Stimulated activated CD8-positive, alpha-beta memory T cell treated with anti-CD3 and anti-CD28 coated beads, Interleukin-7, amount 100 ng/mL, for 48 hours (primary cell): ENCODE results near the gene MGLL.

Source experiments
- DNase-seq, 2 donors: peaks; one replicate each; pipeline ENCODE4 v3.0.0-alpha.2; 2020; ENCODE audit warnings: low read depth in 1 of 2; ENCODE audit errors: extremely low read depth in 1 of 2

Gene MGLL

DNA sequence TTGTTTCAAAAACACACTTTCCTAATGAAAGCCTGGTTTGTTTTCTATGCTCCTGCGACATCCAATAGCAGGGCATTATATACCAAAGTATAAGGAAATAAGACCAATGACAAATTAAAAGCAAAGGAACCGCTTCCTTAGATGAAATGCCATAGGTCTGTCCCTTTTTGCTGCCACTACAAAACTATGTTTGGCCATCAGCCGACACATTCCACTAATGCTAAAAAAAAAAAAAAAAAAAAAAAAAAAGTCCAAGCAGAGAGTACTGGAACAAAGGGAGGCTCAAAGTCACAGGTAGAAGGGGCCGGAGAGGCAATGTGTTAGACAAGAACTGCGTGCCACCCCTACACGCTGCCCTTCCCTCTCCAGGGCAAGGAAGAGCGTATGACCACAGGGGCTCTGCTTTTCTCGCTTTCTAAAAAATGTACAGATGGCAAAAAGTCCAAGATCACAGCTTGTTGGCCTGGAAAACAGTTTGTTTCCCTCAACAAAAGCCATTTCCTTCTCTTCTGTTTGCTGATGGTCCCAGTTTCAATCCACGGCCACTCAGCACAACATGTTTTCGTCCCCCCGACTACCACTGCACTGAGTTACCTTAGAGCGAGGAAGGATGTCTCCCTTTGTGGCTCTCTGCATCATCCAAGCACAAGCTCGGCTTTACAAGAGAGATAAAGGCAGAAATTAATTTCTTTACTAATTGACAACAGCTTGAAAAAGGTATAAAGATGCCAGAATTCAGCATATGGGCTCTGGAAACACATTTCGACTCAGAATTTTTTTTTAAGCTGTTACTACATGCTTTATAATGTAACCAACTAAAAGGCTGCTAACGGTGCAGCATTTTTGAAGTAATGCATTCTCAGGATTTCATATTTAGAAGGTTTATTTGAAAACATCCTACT is 78.7 kb downstream of the MGLL start:
- no peak for DNase-seq

DNA sequence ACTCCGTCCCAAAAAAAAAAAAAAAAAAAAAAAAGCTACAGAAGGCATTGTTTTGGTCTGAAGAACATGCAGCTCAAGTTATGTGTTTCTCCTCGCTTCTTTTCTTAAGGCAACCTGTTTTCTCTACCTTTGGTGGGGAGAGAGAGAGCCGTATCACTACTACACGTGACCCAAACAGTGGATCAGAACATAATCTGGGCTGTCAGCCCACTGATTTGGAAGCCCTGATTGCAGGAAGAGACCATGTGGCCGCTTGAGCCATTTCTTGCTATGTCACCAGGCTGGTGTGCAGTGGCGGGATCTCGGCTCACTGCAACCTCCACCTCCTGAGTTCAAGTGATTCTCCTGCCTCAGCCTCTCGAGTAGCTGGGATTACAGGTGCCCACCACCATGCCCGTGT is 79.7 kb downstream of the MGLL start:
- DNase-seq: no peak

DNA sequence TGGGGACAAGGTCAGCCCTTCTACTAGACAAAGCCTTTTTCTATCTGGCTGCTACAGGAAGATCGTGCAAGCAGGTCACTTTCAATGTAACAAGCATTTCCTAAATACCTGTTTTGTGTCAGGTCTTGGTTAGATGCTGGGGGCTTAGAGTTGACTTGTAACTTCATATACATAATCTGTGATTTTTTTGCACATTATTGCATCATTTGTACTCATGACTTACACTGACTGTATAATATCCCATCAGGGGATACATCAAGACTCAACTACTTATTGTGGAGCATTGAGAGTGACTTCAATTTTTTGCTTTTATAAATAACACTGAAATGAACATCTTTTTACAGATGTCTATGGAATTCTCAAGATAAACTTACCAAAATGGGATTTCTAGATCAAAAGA is 80.6 kb downstream of the MGLL start:
- no peak for DNase-seq

DNA sequence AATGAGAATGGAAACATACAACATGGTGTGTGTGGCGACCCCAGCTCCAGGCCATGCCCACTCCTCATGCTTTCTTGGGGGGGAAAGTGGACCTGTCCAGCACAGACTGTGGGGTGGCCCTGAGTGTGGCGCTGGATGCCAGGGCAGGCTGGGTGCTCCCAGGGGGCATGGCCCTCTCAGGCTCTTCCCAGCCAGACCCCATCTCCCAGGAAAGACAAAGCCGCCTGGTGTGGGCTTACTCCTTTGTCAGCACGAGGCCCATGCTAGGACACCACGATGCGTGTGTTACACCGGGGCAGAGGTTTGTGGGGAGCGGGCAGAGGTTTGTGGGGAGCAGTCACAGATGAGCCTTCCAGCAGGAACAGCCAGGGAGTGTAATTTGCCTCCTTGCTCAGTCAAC is 81.1 kb downstream of the MGLL start:
- DNase-seq: no peak

DNA sequence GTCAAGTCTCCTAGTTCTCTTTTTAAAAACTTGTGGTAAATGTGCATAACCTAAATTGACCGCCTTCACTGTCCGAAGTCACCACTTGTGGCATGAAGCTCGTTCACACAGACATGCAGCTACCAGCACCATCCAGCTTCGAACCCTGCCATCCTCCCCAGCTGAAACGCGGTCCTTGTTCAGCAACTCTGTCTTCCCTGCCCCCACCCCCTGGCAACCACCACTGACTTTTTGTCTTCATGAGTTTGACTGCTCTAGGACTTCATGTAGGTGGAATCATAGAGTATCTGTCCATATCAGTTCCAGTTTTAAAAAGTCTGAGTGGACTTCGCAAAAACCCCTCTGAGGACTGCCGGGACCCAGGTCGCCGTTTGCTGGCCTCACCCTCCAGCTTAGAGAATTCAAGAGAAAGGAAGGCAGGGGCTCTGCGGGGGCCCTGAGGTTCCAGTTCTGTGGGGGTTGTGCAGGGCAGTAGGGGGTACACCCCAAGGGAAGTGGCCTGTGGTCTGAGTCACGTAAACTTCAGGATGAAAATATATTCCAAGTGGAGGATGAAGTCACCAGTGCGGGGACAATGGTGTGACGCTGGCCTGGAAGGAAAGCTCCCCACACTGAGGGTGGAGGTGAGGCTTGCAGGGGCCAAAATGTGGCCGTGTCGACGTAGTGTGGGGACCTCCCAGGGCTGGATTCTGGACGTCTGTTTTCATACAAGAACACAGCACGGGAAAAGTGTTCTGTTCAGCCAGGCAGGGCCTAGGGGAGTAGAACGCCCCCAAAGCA is 82.0 kb downstream of the MGLL start:
- DNase-seq: no peak

DNA sequence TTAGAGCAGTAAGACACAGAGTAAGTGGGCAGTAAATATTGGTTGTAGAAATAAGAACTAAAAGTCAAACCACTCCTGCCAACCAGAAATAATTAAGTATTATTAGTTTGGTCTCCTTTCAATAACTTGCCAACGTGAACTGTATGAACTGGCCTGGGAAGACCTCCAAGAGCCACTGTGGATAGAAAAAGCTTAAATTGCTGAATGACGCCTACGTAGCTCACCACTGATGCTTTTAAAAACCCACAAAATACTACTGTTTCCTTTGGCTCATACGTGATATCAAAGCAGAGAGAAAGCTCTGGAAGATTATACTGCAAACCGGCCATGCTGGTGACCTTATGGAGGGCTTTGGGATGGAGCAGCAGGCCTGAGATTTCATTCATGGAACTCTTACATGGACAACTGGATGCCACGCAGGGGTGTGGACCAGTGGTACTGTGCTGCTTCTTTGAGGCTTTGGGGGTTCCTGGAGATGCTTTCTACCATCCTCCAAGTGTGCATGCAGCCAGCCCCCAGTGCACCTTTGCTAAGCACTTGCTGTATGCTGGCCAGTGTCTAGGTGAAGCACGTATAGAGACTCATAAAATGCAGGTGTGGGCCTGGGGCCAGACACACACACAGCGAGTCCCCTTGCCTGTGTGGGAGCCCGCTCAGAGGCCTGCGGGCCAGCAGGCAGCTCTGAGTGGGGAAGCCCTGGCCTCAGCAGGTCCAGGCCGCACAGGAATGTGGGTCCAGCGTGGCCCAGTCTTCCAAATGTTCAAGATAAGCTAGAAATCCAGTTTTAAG is 82.8 kb downstream of the MGLL start:
- no peak for DNase-seq

DNA sequence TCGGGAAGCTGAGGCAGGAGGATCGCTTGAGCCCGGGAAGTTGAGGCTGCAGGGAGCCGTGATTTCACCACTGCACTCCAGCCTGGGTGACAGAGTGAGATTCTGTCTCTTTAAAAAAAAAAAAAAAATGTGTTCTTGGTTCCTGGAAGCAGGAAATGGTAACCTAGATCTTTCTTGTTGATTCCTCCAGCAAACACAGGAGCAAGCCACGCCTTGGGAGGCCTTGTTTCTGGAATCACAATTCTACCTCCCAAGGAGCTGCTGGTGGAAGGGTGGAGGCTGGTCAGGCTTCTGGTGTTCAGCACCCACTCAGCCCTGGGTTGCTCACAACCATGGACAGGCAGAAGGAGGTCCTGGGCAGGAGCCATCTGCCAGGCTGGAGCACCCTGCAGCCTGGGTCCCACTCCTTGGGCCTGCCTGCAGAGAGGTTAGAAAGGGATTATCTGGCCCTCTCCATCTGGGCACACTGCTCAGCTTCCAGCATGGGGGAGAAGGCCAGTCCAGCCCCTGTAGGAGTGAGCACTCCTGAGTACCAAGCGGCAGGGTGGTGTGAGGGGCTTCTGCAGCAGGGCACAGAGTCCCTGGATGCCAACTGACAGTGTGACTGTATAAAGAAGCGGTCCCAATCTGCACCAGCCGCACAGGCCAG is 84.0 kb downstream of the MGLL start:
- no peak for DNase-seq

DNA sequence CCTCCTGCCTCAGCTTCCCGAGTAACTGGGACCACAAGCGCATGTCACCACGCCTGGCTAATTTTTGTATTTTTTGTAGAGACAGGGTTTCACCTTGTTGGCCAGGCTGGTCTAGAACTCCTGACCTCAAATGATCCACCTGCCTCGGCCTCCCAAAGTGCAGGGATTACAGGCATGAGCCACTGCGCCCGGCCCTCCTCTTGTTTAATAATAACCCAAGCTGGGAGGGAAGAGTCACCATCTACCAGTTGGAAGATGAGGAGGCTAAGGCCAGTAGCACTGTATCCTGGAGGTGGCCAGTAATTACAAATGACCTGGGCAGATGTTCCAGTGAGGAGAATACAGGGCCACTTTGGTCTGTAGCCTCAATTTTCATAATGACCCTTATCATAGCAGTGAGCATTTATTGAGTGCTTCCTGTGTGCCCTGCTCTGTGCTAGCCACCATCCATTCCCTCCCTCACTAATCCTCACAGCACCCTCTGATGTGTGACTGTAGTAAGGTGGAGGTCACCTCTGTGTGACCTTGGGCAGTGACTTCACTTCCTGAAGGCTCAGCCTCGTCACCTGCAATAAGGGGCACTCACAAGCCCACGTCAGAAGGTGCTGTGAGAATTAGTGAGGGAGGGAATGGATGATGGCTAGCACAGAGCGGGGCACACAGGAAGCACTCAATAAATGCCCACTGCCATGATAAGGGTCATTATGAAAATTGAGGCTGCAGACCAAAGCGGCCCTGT is 85.3 kb downstream of the MGLL start:
- no peak for DNase-seq

DNA sequence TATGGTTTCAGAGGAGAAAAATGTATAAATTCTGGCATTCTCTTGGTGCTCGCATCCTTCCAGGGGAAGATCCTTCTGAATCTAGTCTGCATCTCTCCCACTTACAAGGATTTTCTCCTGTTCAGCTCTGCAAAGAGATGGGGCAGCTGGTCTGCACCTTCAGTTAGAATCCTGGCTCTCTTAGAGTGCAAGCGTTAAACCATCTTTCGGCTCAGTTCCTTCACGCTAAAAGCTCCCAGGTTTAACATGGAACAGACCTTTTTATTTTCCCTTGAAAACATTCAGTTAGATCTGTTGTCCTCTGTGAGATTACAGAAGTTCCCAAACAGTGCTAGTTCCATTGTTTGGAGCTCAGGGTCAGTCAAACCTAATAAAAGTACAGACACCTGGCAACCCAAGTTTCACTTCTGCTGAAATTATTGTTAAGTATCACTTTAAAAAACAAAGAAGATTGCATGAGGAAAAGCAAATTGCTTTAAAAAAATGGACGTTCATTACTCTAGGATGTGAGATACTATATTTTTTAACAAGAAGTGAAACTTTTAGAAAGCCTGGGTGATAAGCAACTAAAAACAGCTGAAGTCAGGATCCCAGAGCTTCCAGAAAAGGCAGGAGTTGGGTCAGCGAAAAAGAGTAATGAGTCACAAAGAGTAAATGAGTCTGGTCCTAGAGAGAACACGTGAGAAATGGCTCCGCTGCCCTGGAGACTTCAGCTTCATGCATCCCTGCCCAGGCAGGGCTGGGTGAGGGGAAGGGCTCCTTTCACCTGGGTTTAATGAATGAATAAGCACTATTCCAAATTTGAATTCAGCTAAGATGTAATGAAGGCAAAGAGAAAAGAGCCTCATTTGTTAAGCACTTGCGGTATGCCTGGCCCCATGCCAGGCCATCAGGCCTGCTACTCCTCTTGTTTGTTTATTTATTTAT is 86.3 kb downstream of the MGLL start:
- no peak for DNase-seq

DNA sequence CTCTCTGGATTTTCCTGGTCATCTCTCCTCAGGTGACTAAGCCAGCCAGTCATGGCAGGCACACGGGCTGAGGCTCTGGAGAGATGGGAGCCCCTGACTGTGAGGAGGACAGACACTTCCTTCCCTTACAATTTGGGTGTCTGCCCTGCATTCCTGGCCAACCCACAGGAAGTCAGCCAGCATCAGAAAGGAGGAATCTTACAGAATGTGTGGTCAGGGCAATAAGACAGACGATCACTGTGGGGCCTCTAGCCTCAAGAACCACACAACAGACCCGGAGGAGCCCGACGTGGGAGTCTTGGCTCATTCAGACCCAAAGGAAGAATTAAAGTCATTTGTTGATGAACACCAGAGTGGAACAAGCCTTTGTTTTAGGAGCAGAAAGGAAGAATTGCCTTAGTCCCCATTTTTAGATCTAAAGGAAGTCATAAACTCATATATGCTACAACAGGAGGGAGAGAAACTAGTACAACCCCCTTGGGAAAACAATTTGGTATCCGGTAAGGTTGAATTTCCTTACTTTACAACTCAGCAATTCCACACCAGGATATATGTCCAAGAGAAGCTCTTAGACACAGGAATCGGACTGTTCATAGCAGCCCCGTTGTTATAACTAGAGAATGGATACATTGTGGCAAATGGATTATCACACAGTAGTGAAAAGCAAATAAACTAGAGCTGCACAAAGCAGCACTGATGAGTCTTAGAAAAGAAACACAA is 87.4 kb downstream of the MGLL start:
- DNase-seq: no peak

DNA sequence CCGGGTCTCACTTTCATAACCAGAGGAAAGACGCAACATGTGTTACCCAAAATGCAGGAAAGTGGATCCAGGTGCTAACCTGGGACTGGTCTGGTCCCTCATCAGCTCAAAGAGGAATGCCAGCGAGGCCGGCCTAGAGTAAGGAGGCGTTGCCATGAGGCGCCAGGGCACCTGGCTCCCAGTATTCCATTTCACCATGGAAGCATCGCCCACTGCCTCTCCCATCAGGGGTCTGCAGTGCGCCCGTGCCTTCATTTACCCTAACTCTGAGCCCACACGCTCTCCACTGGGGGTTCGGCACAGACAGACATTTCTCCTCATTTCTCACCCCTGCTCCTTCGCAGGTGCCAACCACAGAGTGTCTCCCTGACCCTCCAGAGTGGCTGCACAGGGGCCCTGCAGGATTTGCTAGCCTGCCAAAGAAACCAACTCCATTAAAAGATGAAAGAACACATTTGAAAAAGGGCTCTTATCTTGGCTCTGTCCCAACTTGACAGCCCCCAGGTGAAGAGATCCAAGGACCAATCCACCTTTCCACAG is 88.1 kb downstream of the MGLL start:
- no peak for DNase-seq

DNA sequence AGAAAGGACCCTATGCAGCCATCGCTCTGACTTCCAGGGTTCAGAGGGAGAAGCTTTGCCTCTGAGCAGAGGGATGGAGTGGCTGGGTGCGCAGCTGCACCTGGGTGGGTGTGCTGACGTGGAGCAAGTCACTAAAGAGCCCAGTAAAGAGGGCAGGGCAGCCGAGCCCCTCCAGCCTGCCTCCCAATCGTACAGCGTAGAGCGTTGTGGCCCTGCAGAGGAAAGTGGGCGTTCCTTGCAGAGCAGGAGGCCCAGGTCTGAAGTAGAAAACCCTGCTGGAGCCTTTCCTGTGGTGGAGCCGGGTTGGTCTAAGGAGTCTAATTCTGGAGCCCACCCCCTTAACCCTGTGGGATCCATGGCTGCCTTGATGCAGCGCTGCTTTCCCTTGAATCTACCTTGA is 88.5 kb downstream of the MGLL start:
- no peak for DNase-seq

DNA sequence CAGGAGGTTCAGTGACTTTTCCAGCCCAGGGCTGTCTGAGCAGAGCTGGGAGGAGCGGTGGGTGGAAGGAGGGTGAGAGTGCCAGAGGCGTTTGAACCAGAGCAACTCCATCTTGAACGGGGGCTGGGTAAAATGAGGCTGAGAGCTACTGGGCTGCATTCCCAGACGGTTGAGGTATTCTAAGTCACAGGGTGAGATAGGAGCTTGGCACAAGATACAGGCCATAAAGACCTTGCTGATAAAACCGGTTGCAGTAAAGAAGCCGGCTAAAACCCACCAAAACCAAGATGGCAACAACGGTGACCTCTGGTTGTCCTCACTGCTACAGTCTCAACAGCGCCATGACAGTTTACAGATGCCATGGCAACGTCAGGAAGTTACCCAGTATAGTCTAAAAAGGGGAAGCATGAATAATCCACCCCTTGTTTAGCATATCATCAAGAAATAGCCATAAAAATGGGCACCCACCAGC is 89.4 kb downstream of the MGLL start:
- no peak for DNase-seq

DNA sequence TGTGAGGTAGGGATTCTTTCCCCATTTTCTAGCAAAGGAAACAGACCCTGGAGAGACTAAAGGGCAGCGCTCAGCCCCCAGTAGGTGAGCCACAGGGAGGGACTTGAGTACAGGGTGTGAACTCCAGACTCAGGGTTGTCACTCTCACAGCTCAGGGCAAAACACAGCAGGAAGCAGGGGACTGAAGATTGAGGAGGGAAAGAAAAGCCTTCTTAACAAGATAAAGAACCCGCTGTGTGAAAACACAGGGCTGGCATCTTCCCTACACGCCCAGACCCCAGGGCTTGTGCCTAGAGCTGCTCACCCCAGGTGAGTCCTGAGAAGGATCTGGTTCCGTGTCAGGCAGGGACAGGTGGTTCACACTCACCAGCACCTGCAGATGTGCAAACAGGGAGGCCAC is 90.0 kb downstream of the MGLL start:
- no peak for DNase-seq

DNA sequence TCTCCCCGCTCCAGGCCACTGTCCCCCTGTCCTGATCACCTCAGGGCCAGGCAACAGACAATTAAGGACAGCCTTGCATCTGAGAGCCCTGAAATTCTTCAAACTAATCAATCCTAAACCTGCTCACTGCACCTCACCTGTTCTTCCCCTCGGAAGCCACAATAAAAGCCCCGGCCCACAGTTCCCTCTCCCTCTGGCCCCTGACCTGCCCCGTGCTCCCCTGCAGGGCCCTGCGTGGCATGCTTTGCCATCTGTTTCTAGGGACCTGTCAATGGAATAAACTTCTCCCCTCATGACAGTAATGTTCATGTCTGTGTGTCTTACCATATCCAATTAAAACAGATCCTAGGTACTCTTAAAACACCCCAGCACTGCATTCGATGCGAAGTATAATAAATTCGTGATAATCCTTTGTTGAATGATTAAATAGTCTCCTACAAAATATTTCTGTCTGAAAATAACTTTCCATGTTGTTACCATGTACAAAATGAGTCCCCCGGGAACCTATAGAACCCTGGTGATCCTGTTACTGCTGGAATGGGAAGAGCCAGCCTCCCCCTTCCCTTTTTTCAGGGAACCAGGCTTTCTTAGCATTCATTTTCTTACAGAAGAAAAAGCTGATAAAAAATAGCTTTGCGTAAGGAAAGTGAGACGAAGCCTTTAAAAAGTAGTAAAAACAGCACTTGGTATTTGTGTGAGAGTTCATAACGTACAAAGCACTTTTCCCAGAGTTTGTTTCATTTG is 90.6 kb downstream of the MGLL start:
- DNase-seq: no peak

DNA sequence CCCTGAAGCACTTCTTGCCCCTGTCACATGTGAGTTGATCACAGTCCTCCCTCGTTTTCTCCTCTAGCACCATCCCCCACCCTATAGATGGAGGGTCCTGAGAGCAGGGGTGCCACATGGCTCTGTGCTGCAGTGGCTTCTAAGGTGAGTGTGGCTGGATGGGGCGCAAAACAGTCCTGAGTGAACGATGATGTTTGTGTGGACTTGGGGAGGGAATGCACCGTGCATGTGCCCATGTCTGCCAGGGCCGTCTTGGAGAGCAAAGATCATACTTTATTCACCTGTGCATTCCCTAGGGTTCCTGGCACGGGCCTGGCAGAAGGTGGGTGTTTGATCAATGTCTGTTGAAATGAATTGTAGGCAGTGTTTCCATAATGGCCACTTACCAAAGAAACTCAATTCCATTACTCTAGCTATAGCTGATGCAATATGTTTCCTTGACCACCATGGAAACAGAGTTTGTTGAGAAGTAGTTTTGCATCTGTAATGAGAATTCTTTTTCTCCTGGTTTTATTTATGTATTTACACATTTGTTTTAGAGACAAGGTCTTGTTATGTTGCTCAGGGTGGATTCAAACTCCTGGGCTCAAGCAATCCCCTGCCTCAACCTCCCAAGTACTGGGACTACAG is 91.5 kb downstream of the MGLL start:
- DNase-seq: no peak

DNA sequence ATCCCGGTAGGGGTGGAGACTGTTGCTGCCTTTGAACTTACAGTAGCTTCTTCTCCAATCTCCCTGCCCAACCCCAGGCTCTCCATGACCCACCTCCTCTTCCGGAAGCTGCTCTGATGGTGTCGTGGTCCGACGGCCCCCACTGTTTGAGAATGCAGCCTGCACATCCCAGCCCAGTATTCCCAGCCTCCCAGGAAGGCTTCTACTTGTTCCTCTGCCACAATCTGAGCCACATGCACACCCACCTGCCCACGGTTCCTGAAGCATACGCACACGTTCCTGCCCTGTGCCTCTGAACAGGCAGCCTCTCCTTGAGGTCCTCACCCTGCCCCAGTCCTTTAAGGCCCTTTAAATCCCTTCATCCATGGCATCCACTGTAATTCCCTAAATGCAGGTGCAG is 92.1 kb downstream of the MGLL start:
- no peak for DNase-seq
